Trophoblast cell (in vitro differentiated cells and primary cell): ENCODE data around the gene GSG1.

Experiments
- DNase-seq, 2 donors: peaks; one replicate each; pipeline ENCODE4 v3.0.0-alpha.2; 2016
- H2AFZ ChIP-seq: 2 replicates; pipeline ENCODE4 v1.6.1; 2013; ENCODE audit warnings: low read length, moderate library complexity, mild to moderate bottlenecking; ENCODE audit not compliant: insufficient read depth, poor library complexity
- H2AK5ac ChIP-seq: 2 replicates; pipeline ENCODE4 v1.6.1; 2013; ENCODE audit warnings: mild to moderate bottlenecking, low read length
- H2BK120ac ChIP-seq: 2 replicates; pipeline ENCODE4 v1.6.1; 2013; ENCODE audit warnings: low read length, mild to moderate bottlenecking, moderate library complexity; ENCODE audit not compliant: insufficient read depth, poor library complexity
- H2BK12ac ChIP-seq: 2 replicates; pipeline ENCODE4 v1.6.1; 2013; ENCODE audit warnings: mild to moderate bottlenecking, low read length, moderate library complexity
- H2BK5ac ChIP-seq: 2 replicates; pipeline ENCODE4 v1.6.1; 2013; ENCODE audit warnings: low read length, low read depth, moderate library complexity, mild to moderate bottlenecking; ENCODE audit not compliant: poor library complexity
- H3K14ac ChIP-seq: 2 replicates; pipeline ENCODE4 v1.6.1; 2013; ENCODE audit warnings: mild to moderate bottlenecking, low read length
- H3K18ac ChIP-seq: 2 replicates; pipeline ENCODE4 v1.6.1; 2013; ENCODE audit warnings: mild to moderate bottlenecking, low read length
- H3K23ac ChIP-seq: 2 replicates; pipeline ENCODE4 v1.6.1; 2013; ENCODE audit warnings: low read length
- H3K27ac ChIP-seq: 2 replicates; pipeline ENCODE4 v1.5.1; 2013; ENCODE audit warnings: low read depth, mild to moderate bottlenecking, inconsistent platforms, low read length, moderate library complexity
- H3K27me3 ChIP-seq: 2 replicates; pipeline ENCODE4 v1.6.1; 2013; ENCODE audit warnings: inconsistent platforms, mild to moderate bottlenecking, low read length, moderate library complexity; ENCODE audit not compliant: insufficient read depth
- H3K36me3 ChIP-seq, 2 experiments: 1 replicate in 1 of 2; 2 replicates in 1 of 2; pipeline ENCODE4 v1.6.1; 2013; ENCODE audit warnings: low read length in 2 of 2, mild to moderate bottlenecking in 2 of 2, moderate library complexity in 1 of 2; ENCODE audit not compliant: insufficient read depth in 2 of 2, control insufficient read depth in 1 of 2
- H3K4ac ChIP-seq: 2 replicates; pipeline ENCODE4 v1.6.1; 2013; ENCODE audit warnings: low read depth, mild to moderate bottlenecking, low read length, moderate library complexity
- H3K4me1 ChIP-seq, 2 experiments: 1 replicate in 1 of 2; 2 replicates in 1 of 2; pipeline ENCODE4 v1.6.1; 2013; ENCODE audit warnings: low read length in 2 of 2, mild to moderate bottlenecking in 2 of 2, moderate library complexity in 1 of 2; ENCODE audit not compliant: insufficient read depth in 2 of 2, control insufficient read depth in 1 of 2
- H3K4me2 ChIP-seq: 2 replicates; pipeline ENCODE4 v1.6.1; 2013; ENCODE audit warnings: inconsistent platforms, mild to moderate bottlenecking, low read length, moderate library complexity
- H3K4me3 ChIP-seq: 2 replicates; pipeline ENCODE4 v1.5.1; 2013; ENCODE audit warnings: mild to moderate bottlenecking, low read depth, low read length, inconsistent platforms
- H3K79me1 ChIP-seq: one replicate; pipeline ENCODE4 v1.6.1; 2013; ENCODE audit warnings: low read length
- H3K79me2 ChIP-seq: 2 replicates; pipeline ENCODE4 v1.6.1; 2013; ENCODE audit warnings: low read length, mild to moderate bottlenecking; ENCODE audit not compliant: control insufficient read depth, insufficient read depth, poor library complexity
- H3K9ac ChIP-seq: 2 replicates; pipeline ENCODE4 v1.6.1; 2013; ENCODE audit warnings: mild to moderate bottlenecking, low read length
- H3K9me3 ChIP-seq: 2 replicates; pipeline ENCODE4 v1.6.1; 2013; ENCODE audit warnings: low read depth, mild to moderate bottlenecking, control low read depth, inconsistent platforms, low read length; ENCODE audit not compliant: insufficient read depth
- H4K12ac ChIP-seq: 2 replicates; pipeline ENCODE4 v1.6.1; 2013; ENCODE audit warnings: low read depth, mild to moderate bottlenecking, low read length, moderate library complexity
- H4K8ac ChIP-seq: 2 replicates; pipeline ENCODE4 v1.6.1; 2013; ENCODE audit warnings: low read depth, mild to moderate bottlenecking, low read length, moderate library complexity
- H4K91ac ChIP-seq: one replicate; pipeline ENCODE4 v1.6.1; 2013; ENCODE audit warnings: low read depth, mild to moderate bottlenecking, low read length, moderate library complexity
- WGBS: extraction: QIAGEN DNeasy Blood & Tissue Kit; methylation state at CpG from one replicate; pipeline ENCODE4 v1.1.7; 2013; ENCODE audit warnings: missing lambda C conversion rate; ENCODE audit not compliant: insufficient read length, insufficient coverage; ENCODE audit errors: extremely low coverage; 5-methylcytosine and 5-hydroxymethylcytosine counted together

GSG1 gene

GRCh38 chr12:13095266-13095995 lies 8.0 kb downstream of the GSG1 start:
- H2BK120ac ChIP-seq, result no peak overlapping the region
- no peak overlapping the region for H3K4me2 ChIP-seq
- no peak overlapping the region for H3K9ac ChIP-seq
- no peak overlapping the region for H3K4me3 ChIP-seq
- no CpG with 5 or more reads among the region's 8 CpGs for WGBS
- no peak overlapping the region for H2AFZ ChIP-seq
- H3K27ac ChIP-seq, result no peak overlapping the region
- no peak overlapping the region for H4K91ac ChIP-seq
- H3K4me1 ChIP-seq, result peaks cover 15 to 23% of the 10 kb centered on the region in 2 experiments
- no peak overlapping the region for H4K12ac ChIP-seq
- no peak overlapping the region for H3K14ac ChIP-seq
- H3K23ac ChIP-seq, result no peak overlapping the region
- DNase-seq, result no peak
- no peak overlapping the region for H3K18ac ChIP-seq
- H3K79me2 ChIP-seq, result no peaks in the 10 kb centered on the region
- H2BK5ac ChIP-seq, result no peak overlapping the region
- H2BK12ac ChIP-seq, result no peak overlapping the region
- H3K79me1 ChIP-seq, result peaks cover 22% of the 10 kb centered on the region
- H4K8ac ChIP-seq, result no peak overlapping the region
- no peaks in the 10 kb centered on the region for H3K27me3 ChIP-seq
- no peaks in the 10 kb centered on the region for H3K36me3 ChIP-seq
- H2AK5ac ChIP-seq, result no peak overlapping the region
- no peak overlapping the region for H3K4ac ChIP-seq
- no peaks in the 10 kb centered on the region for H3K9me3 ChIP-seq

GRCh38 chr12:13094367-13094766 lies 9.1 kb downstream of the GSG1 start:
- no peak overlapping the region for H2BK12ac ChIP-seq
- H3K79me2 ChIP-seq, result no peaks in the 10 kb centered on the region
- H3K79me1 ChIP-seq, result peaks cover 18% of the 10 kb centered on the region
- no peak overlapping the region for H3K14ac ChIP-seq
- H4K12ac ChIP-seq, result no peak overlapping the region
- no peak overlapping the region for H3K4me3 ChIP-seq
- H2BK5ac ChIP-seq, result no peak overlapping the region
- no peak overlapping the region for H3K9ac ChIP-seq
- H3K27ac ChIP-seq, result no peak overlapping the region
- peaks cover 13 to 17% of the 10 kb centered on the region in 2 experiments for H3K4me1 ChIP-seq
- H3K23ac ChIP-seq, result no peak overlapping the region
- peak in 1 of 2 donors; percentile 65 for DNase-seq
- H2AFZ ChIP-seq, result no peak overlapping the region
- H3K4me2 ChIP-seq, result no peak overlapping the region
- no peaks in the 10 kb centered on the region for H3K27me3 ChIP-seq
- no peak overlapping the region for H3K18ac ChIP-seq
- no peaks in the 10 kb centered on the region for H3K9me3 ChIP-seq
- H2BK120ac ChIP-seq, result no peak overlapping the region
- H4K91ac ChIP-seq, result no peak overlapping the region
- H3K36me3 ChIP-seq, result no peaks in the 10 kb centered on the region
- no peak overlapping the region for H4K8ac ChIP-seq
- WGBS, result no CpG with 5 or more reads among the region's 3 CpGs
- no peak overlapping the region for H3K4ac ChIP-seq
- H2AK5ac ChIP-seq, result no peak overlapping the region

GRCh38 chr12:13093848-13094220 lies 9.6 kb downstream of the GSG1 start:
- peak overlapping the region; percentile 48 for H4K8ac ChIP-seq
- peak overlapping the region; percentile 95 for H2BK12ac ChIP-seq
- no peak overlapping the region for H2AK5ac ChIP-seq
- H3K79me1 ChIP-seq, result peaks cover 14% of the 10 kb centered on the region
- no peak overlapping the region for H3K23ac ChIP-seq
- no peak overlapping the region for H3K14ac ChIP-seq
- peak overlapping the region; percentile 59 for H2BK5ac ChIP-seq
- peaks cover 9 to 12% of the 10 kb centered on the region in 2 experiments for H3K4me1 ChIP-seq
- no peak overlapping the region for H3K4ac ChIP-seq
- no peak overlapping the region for H3K4me2 ChIP-seq
- no peaks in the 10 kb centered on the region for H3K36me3 ChIP-seq
- no peaks in the 10 kb centered on the region for H3K9me3 ChIP-seq
- no peak overlapping the region for H3K18ac ChIP-seq
- H3K27me3 ChIP-seq, result no peaks in the 10 kb centered on the region
- no peaks in the 10 kb centered on the region for H3K79me2 ChIP-seq
- no peak overlapping the region for H3K27ac ChIP-seq
- no CpG with 5 or more reads among the region's 2 CpGs for WGBS
- H4K91ac ChIP-seq, result no peak overlapping the region
- no peak overlapping the region for H3K9ac ChIP-seq
- H2BK120ac ChIP-seq, result peak overlapping the region; percentile 46
- no peak for DNase-seq
- no peak overlapping the region for H2AFZ ChIP-seq
- H4K12ac ChIP-seq, result no peak overlapping the region
- no peak overlapping the region for H3K4me3 ChIP-seq

- no peak overlapping the region for H3K4ac ChIP-seq
- H3K9me3 ChIP-seq, result no peaks in the 10 kb centered on the region
- WGBS, result no CpG with 5 or more reads among the region's 7 CpGs
- no peak overlapping the region for H2AFZ ChIP-seq
- no peak overlapping the region for H3K23ac ChIP-seq
- no peak overlapping the region for H4K12ac ChIP-seq
- peak overlapping the region; percentile 42 for H4K91ac ChIP-seq
- H3K4me3 ChIP-seq, result no peak overlapping the region
- no peak overlapping the region for H3K4me2 ChIP-seq
- peak overlapping the region; percentile 95 for H2BK12ac ChIP-seq
- peak in 1 of 2 donors; percentile 13 for DNase-seq
- H3K79me1 ChIP-seq, result peaks cover 10% of the 10 kb centered on the region
- peak overlapping the region; percentile 46 for H2BK120ac ChIP-seq
- no peak overlapping the region for H3K18ac ChIP-seq
- peak overlapping the region; percentile 59 for H2BK5ac ChIP-seq
- H3K79me2 ChIP-seq, result no peaks in the 10 kb centered on the region
- peak overlapping the region; percentile 48 for H4K8ac ChIP-seq
- no peak overlapping the region for H3K27ac ChIP-seq
- no peaks in the 10 kb centered on the region for H3K27me3 ChIP-seq
- H3K9ac ChIP-seq, result no peak overlapping the region
- H3K4me1 ChIP-seq, result peaks cover 6 to 8% of the 10 kb centered on the region in 2 experiments
- H2AK5ac ChIP-seq, result peak overlapping the region; percentile 97
- H3K14ac ChIP-seq, result peak overlapping the region; percentile 63
- H3K36me3 ChIP-seq, result no peaks in the 10 kb centered on the region
Observed at GRCh38 chr12:13093191-13093847, 10.1 kb downstream of the GSG1 start.
